GM23338 (cell line): Measurements from ENCODE around the gene UNC13C. TPM values are rescaled to one million over a fixed set of nuclear protein-coding genes. Genes with fewer than 3 reads are reported as not detected.

ENCODE experiments used
- ATAC-seq: fragments of 200-7000 bp; cut with Tn5 transposase; 3 replicates; pipeline ENCODE4 v1.9.1; 2020
- DNase-seq: peaks from one replicate; pipeline ENCODE4 v3.0.0-alpha.2; 2015; ENCODE audit warnings: low spot score
- H2AFZ ChIP-seq: fragments of 200-600 bp; sonication (generic); 2 replicates; pipeline ENCODE4 v1.8.0; 2016; ENCODE audit warnings: antibody characterized with exemption, mild to moderate bottlenecking, moderate library complexity
- H3F3A ChIP-seq: fragments of 200-600 bp; sonication (generic); replicated peaks from 2 replicates; pipeline ENCODE4 v1.8.0; 2017; ENCODE audit warnings: antibody characterized with exemption, mixed run types, low read depth
- H3K27ac ChIP-seq: fragments of 200-600 bp; sonication (generic); 2 replicates; pipeline ENCODE4 v1.6.1; 2016; ENCODE audit warnings: low read depth
- H3K27me3 ChIP-seq: fragments of 200-600 bp; sonication (generic); 2 replicates; pipeline ENCODE4 v1.8.0; 2016; ENCODE audit warnings: mild to moderate bottlenecking, mixed run types, moderate library complexity; ENCODE audit not compliant: insufficient read depth
- H3K36me3 ChIP-seq: fragments of 200-600 bp; sonication (generic); 2 replicates; pipeline ENCODE4 v1.8.0; 2016; ENCODE audit warnings: mild to moderate bottlenecking; ENCODE audit not compliant: insufficient read depth
- H3K4me1 ChIP-seq: fragments of 200-600 bp; sonication (generic); 2 replicates; pipeline ENCODE4 v1.8.0; 2016; ENCODE audit warnings: mild to moderate bottlenecking, moderate library complexity; ENCODE audit not compliant: insufficient read depth
- H3K4me2 ChIP-seq: fragments of 200-600 bp; sonication (generic); 2 replicates; pipeline ENCODE4 v1.7.1; 2017; ENCODE audit warnings: mixed run types
- H3K4me3 ChIP-seq: fragments of 200-600 bp; sonication (generic); 2 replicates; pipeline ENCODE4 v1.6.1; 2016; ENCODE audit warnings: mixed run types
- H3K79me2 ChIP-seq: fragments of 200-600 bp; sonication (generic); replicated peaks from 2 replicates; pipeline ENCODE4 v1.8.0; 2017; ENCODE audit warnings: mild to moderate bottlenecking; ENCODE audit not compliant: insufficient read depth
- H3K9me2 ChIP-seq: fragments of 200-600 bp; sonication (generic); 2 replicates; pipeline ENCODE4 v1.8.0; 2017; ENCODE audit not compliant: insufficient read depth
- H4K20me1 ChIP-seq: fragments of 200-600 bp; sonication (generic); replicated peaks from 2 replicates; pipeline ENCODE4 v1.8.0; 2017; ENCODE audit warnings: mild to moderate bottlenecking; ENCODE audit not compliant: insufficient read depth
- H3K27ac Mint-ChIP-seq: 2 replicates; pipeline ENCODE4 v1.8.0; 2020; ENCODE audit warnings: inconsistent platforms, mild to moderate bottlenecking, moderate library complexity, mixed read lengths
- H3K27me3 Mint-ChIP-seq: 3 replicates; pipeline ENCODE4 v1.8.0; 2022; ENCODE audit warnings: low read depth, mild to moderate bottlenecking, moderate library complexity, mixed read lengths, inconsistent platforms; ENCODE audit not compliant: insufficient read depth, poor library complexity
- H3K36me3 Mint-ChIP-seq: 3 replicates; pipeline ENCODE4 v1.8.0; 2021; ENCODE audit warnings: low read depth, mild to moderate bottlenecking, inconsistent platforms, moderate library complexity, mixed read lengths
- H3K4me1 Mint-ChIP-seq: 3 replicates; pipeline ENCODE4 v1.8.0; 2020; ENCODE audit warnings: mild to moderate bottlenecking, inconsistent platforms, mixed read lengths
- H3K4me3 Mint-ChIP-seq: 3 replicates; pipeline ENCODE4 v1.8.0; 2021; ENCODE audit warnings: moderate library complexity, mild to moderate bottlenecking, inconsistent platforms, mixed read lengths
- H3K9me3 Mint-ChIP-seq: 3 replicates; pipeline ENCODE4 v1.8.0; 2020; ENCODE audit warnings: moderate library complexity, mild to moderate bottlenecking, inconsistent platforms, mixed read lengths
- EZH2phosphoT487 ChIP-seq: fragments of 200-600 bp; sonication (generic); IDR thresholded peaks from one replicate; pipeline ENCODE4 v1.8.1; 2018; ENCODE audit warnings: antibody characterized with exemption; ENCODE audit not compliant: unreplicated experiment
- ZNF114 ChIP-seq: fragments of 250-450 bp; sonication (Bioruptor Pico); IDR thresholded peaks from 2 replicates; pipeline ENCODE4 v1.5.0; 2020; ENCODE audit warnings: mild to moderate bottlenecking, moderate library complexity
- ZNF331 ChIP-seq: fragments of 250-450 bp; sonication (Bioruptor Pico); IDR thresholded peaks from 2 replicates; pipeline ENCODE4 v1.5.0; 2020; ENCODE audit warnings: low read depth, mild to moderate bottlenecking, moderate library complexity
- polyA plus RNA-seq: library from polyadenylated mRNA; unstranded; fragments of >200 nt; fragmentation: Nextera tagmentation; extraction: Ambion mirVana; gene quantifications from 2 replicates; pipeline ENCODE4 v1.2.1, GENCODE V29; 2016
- total RNA-seq: library from RNA; depleted of rRNA; stranded (reverse); fragments of >200 nt; shearing (Covaris generic); gene quantifications from 2 replicates; pipeline ENCODE4 v1.2.3, GENCODE V29; 2014
- TF ChIP-seq, protein P1 (sequence below): IDR thresholded peaks from 2 replicates; pipeline ENCODE4 v1.6.1; 2016; ENCODE audit warnings: antibody characterized with exemption
- TF ChIP-seq, protein P2 (sequence below): IDR thresholded peaks from one replicate; pipeline ENCODE4 v1.6.1; 2018; ENCODE audit warnings: antibody characterized with exemption; ENCODE audit not compliant: unreplicated experiment
- TF ChIP-seq, protein P3 (sequence below): fragments of 250-450 bp; sonication (Bioruptor Pico); IDR thresholded peaks from 2 replicates; pipeline ENCODE4 v1.5.0; 2020; ENCODE audit warnings: mild to moderate bottlenecking, moderate library complexity

The UNC13C gene
- total and polyA plus RNA-seq, 2 experiments from 2014 or later, result 0.03 TPM; not detected in 1

DNA sequence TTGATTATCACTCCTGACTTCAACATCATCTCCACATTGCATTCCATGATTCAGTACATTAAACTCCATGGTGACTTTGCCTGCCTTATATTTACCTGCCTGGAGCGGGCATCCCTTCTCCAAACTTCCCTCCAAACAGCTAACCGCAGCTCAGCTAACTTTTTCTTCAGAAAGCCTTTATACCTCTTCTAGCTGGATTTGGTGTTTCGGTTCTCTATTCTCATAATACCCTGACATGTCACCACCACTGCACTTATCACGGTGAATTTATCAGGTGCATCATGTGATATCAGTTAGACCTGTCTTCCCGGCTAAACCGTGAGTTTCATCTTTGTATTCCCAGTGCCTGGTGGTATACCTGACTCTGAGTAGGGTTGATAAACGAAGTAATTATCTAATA is 367.6 kb downstream of the UNC13C start:
- H3K79me2 ChIP-seq, result no peaks in the 10 kb centered on the region
- H3K4me2 ChIP-seq, result no peak overlapping the region
- DNase-seq (no peak), ATAC-seq (no peak)
- no peaks in the 10 kb centered on the region for H4K20me1 ChIP-seq
- Mint-ChIP-seq H3K4me1 (no peaks in the 10 kb centered on the region), H3K27ac (no peak overlapping the region), H3K27me3 (no peaks in the 10 kb centered on the region), H3K9me3 (peaks cover 35% of the 10 kb centered on the region), H3K36me3 (no peaks in the 10 kb centered on the region), H3K4me3 (no peak overlapping the region)
- no peak overlapping the region for H3K27ac ChIP-seq
- no peaks in the 10 kb centered on the region for H3K27me3 ChIP-seq
- H3K9me2 ChIP-seq, result no peaks in the 10 kb centered on the region
- H3F3A ChIP-seq, result no peaks in the 10 kb centered on the region
- 0 out of 2 replicates have a peak, but pooled peaks cover 3% of the 10 kb centered on the region for H3K36me3 ChIP-seq
- no peak overlapping the region for H3K4me3 ChIP-seq
- H3K4me1 ChIP-seq, result no peaks in the 10 kb centered on the region
- no peak for TF ChIP-seq ZNF114 (CRISPR knock-in tag)
- TF ChIP-seq, protein P1, sequence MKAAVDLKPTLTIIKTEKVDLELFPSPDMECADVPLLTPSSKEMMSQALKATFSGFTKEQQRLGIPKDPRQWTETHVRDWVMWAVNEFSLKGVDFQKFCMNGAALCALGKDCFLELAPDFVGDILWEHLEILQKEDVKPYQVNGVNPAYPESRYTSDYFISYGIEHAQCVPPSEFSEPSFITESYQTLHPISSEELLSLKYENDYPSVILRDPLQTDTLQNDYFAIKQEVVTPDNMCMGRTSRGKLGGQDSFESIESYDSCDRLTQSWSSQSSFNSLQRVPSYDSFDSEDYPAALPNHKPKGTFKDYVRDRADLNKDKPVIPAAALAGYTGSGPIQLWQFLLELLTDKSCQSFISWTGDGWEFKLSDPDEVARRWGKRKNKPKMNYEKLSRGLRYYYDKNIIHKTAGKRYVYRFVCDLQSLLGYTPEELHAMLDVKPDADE, result no peak
- TF ChIP-seq, protein P2, sequence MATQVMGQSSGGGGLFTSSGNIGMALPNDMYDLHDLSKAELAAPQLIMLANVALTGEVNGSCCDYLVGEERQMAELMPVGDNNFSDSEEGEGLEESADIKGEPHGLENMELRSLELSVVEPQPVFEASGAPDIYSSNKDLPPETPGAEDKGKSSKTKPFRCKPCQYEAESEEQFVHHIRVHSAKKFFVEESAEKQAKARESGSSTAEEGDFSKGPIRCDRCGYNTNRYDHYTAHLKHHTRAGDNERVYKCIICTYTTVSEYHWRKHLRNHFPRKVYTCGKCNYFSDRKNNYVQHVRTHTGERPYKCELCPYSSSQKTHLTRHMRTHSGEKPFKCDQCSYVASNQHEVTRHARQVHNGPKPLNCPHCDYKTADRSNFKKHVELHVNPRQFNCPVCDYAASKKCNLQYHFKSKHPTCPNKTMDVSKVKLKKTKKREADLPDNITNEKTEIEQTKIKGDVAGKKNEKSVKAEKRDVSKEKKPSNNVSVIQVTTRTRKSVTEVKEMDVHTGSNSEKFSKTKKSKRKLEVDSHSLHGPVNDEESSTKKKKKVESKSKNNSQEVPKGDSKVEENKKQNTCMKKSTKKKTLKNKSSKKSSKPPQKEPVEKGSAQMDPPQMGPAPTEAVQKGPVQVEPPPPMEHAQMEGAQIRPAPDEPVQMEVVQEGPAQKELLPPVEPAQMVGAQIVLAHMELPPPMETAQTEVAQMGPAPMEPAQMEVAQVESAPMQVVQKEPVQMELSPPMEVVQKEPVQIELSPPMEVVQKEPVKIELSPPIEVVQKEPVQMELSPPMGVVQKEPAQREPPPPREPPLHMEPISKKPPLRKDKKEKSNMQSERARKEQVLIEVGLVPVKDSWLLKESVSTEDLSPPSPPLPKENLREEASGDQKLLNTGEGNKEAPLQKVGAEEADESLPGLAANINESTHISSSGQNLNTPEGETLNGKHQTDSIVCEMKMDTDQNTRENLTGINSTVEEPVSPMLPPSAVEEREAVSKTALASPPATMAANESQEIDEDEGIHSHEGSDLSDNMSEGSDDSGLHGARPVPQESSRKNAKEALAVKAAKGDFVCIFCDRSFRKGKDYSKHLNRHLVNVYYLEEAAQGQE, result no peak
- TF ChIP-seq, protein P3, sequence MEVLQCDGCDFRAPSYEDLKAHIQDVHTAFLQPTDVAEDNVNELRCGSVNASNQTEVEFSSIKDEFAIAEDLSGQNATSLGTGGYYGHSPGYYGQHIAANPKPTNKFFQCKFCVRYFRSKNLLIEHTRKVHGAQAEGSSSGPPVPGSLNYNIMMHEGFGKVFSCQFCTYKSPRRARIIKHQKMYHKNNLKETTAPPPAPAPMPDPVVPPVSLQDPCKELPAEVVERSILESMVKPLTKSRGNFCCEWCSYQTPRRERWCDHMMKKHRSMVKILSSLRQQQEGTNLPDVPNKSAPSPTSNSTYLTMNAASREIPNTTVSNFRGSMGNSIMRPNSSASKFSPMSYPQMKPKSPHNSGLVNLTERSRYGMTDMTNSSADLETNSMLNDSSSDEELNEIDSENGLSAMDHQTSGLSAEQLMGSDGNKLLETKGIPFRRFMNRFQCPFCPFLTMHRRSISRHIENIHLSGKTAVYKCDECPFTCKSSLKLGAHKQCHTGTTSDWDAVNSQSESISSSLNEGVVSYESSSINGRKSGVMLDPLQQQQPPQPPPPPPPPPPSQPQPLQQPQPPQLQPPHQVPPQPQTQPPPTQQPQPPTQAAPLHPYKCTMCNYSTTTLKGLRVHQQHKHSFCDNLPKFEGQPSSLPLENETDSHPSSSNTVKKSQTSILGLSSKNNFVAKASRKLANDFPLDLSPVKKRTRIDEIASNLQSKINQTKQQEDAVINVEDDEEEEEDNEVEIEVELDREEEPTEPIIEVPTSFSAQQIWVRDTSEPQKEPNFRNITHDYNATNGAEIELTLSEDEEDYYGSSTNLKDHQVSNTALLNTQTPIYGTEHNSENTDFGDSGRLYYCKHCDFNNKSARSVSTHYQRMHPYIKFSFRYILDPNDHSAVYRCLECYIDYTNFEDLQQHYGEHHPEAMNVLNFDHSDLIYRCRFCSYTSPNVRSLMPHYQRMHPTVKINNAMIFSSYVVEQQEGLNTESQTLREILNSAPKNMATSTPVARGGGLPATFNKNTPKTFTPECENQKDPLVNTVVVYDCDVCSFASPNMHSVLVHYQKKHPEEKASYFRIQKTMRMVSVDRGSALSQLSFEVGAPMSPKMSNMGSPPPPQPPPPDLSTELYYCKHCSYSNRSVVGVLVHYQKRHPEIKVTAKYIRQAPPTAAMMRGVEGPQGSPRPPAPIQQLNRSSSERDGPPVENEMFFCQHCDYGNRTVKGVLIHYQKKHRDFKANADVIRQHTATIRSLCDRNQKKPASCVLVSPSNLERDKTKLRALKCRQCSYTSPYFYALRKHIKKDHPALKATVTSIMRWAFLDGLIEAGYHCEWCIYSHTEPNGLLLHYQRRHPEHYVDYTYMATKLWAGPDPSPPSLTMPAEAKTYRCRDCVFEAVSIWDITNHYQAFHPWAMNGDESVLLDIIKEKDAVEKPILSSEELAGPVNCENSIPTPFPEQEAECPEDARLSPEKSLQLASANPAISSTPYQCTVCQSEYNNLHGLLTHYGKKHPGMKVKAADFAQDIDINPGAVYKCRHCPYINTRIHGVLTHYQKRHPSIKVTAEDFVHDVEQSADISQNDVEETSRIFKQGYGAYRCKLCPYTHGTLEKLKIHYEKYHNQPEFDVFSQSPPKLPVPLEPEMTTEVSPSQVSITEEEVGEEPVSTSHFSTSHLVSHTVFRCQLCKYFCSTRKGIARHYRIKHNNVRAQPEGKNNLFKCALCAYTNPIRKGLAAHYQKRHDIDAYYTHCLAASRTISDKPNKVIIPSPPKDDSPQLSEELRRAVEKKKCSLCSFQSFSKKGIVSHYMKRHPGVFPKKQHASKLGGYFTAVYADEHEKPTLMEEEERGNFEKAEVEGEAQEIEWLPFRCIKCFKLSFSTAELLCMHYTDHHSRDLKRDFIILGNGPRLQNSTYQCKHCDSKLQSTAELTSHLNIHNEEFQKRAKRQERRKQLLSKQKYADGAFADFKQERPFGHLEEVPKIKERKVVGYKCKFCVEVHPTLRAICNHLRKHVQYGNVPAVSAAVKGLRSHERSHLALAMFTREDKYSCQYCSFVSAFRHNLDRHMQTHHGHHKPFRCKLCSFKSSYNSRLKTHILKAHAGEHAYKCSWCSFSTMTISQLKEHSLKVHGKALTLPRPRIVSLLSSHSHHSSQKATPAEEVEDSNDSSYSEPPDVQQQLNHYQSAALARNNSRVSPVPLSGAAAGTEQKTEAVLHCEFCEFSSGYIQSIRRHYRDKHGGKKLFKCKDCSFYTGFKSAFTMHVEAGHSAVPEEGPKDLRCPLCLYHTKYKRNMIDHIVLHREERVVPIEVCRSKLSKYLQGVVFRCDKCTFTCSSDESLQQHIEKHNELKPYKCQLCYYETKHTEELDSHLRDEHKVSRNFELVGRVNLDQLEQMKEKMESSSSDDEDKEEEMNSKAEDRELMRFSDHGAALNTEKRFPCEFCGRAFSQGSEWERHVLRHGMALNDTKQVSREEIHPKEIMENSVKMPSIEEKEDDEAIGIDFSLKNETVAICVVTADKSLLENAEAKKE (CRISPR knock-in tag), result no peak
- no peak for TF ChIP-seq ZNF331
- no peak for TF ChIP-seq EZH2phosphoT487
- H2AFZ ChIP-seq, result no peak overlapping the region
